HEK293 (cell line): ENCODE results near the gene CLCNKB.

Experiments used
- CTCF ChIP-seq: fragments of 450-650 bp; formaldehyde crosslinking; IDR thresholded peaks from 2 replicates; pipeline ENCODE4 v1.5.1; 2016; ENCODE audit warnings: missing biosample characterization, missing genetic modification characterization
- GLI4 ChIP-seq: fragments of 450-650 bp; formaldehyde crosslinking; IDR thresholded peaks from 2 replicates; pipeline ENCODE4 v1.5.1; 2016; ENCODE audit warnings: missing biosample characterization, missing genetic modification characterization
- HOXA7 ChIP-seq: sonication (generic); formaldehyde crosslinking; IDR thresholded peaks from 2 replicates; pipeline ENCODE4 v1.8.1; 2022; ENCODE audit warnings: missing genetic modification reagents, borderline replicate concordance
- REST ChIP-seq: fragments of 450-650 bp; formaldehyde crosslinking; IDR thresholded peaks from 2 replicates; pipeline ENCODE4 v1.5.1; 2016; ENCODE audit warnings: missing biosample characterization, missing genetic modification characterization
- ZFP37 ChIP-seq: fragments of 450-650 bp; formaldehyde crosslinking; IDR thresholded peaks from 2 replicates; pipeline ENCODE4 v1.5.1; 2016; ENCODE audit warnings: missing biosample characterization, missing genetic modification characterization
- ZNF16 ChIP-seq: fragments of 450-650 bp; formaldehyde crosslinking; IDR thresholded peaks from 2 replicates; pipeline ENCODE4 v1.5.1; 2016; ENCODE audit warnings: low read depth, missing biosample characterization, missing genetic modification characterization
- ZNF416 ChIP-seq: fragments of 450-650 bp; formaldehyde crosslinking; IDR thresholded peaks from 2 replicates; pipeline ENCODE4 v1.5.1; 2016; ENCODE audit warnings: missing biosample characterization, missing genetic modification characterization
- ZNF580 ChIP-seq: fragments of 450-650 bp; formaldehyde crosslinking; IDR thresholded peaks from 2 replicates; pipeline ENCODE4 v1.5.1; 2016; ENCODE audit warnings: missing biosample characterization, missing genetic modification characterization
- ZNF639 ChIP-seq: fragments of 450-650 bp; formaldehyde crosslinking; IDR thresholded peaks from 2 replicates; pipeline ENCODE4 v1.5.1; 2016; ENCODE audit warnings: missing biosample characterization, missing genetic modification characterization
- ZNF645 ChIP-seq: fragments of 450-650 bp; formaldehyde crosslinking; IDR thresholded peaks from 2 replicates; pipeline ENCODE4; 2016; ENCODE audit warnings: missing biosample characterization, missing genetic modification characterization

- TF ChIP-seq CTCF (tag by site-specific recombination): no peak
- TF ChIP-seq ZFP37 (tag by site-specific recombination): no peak
- no peak for TF ChIP-seq ZNF16
- no peak for TF ChIP-seq REST (tag by site-specific recombination)
- no peak for TF ChIP-seq ZNF416
- no peak for TF ChIP-seq ZNF580 (tag by site-specific recombination)
- no peak for TF ChIP-seq GLI4 (tag by site-specific recombination)
- TF ChIP-seq ZNF639 (tag by site-specific recombination): no peak
- TF ChIP-seq HOXA7 (CRISPR knock-in tag): no peak
- no peak for TF ChIP-seq ZNF645
These were observed 33.9 kb upstream of the CLCNKB start for GRCh38 chr1:16009678-16010077.
